ENCODE data around the gene GOLGA8A. TPM values are rescaled to one million over a fixed set of nuclear protein-coding genes. Genes with fewer than 3 reads are reported as not detected.
"Not testable (repeated sequence)": the region's sequence is repeated elsewhere in the genome, so short reads cannot be mapped to it uniquely, and the experiment has no call there.

The GOLGA8A gene
- total RNA-seq, 2 donors from 2014 or later, result 5.7 to 5.9 TPM

DNA sequence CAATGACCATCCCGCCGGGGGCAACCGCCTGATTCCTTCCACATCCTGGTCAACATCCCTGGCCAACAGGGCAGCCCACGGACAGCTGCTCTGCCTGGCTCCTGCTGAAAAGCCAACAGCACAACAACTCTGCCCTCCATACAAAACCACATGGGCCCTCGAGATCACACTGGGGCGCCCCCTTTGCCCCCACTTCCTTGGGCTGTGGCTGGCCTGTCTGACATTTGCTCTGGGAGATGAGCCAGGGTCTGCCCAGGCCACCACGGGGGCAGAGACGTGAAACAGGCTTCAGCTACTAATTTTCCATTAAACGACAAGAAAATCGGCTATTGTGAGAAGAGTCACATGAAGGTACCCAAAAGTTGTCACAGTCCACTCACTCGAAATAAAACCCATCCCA is 16.7 kb downstream of the GOLGA8A start:
- not testable (repeated sequence) for H3K27me3 ChIP-seq; H3K4me3 ChIP-seq; H3K36me3 ChIP-seq; DNase-seq (ENCODE audit: low spot score); H3K27ac ChIP-seq; H3K9me3 ChIP-seq; H3K4me1 ChIP-seq

DNA sequence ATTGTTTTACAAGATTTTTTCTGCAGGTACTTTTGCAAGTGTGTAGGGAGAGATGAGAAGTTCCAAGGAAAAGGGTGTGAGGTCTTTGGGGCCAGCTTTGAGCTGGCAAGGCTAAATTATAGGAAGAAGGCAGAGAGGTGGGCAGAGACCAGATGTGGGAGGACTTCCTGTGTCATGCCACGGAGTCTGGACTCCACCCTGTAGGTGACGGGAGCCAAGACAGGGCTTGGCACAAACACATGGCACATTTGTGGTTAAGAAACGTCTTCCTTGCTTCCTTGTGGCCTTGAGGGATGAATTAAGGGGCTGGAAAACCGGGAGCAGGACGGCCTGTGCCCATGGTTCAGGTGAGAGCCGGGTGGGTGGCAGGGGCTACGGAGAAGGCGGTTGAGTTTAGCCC is 19.2 kb downstream of the GOLGA8A start:
- H3K27ac ChIP-seq; H3K4me1 ChIP-seq; H3K4me3 ChIP-seq; H3K9me3 ChIP-seq; H3K27me3 ChIP-seq; H3K36me3 ChIP-seq; DNase-seq (ENCODE audit: low spot score): not testable (repeated sequence)

DNA sequence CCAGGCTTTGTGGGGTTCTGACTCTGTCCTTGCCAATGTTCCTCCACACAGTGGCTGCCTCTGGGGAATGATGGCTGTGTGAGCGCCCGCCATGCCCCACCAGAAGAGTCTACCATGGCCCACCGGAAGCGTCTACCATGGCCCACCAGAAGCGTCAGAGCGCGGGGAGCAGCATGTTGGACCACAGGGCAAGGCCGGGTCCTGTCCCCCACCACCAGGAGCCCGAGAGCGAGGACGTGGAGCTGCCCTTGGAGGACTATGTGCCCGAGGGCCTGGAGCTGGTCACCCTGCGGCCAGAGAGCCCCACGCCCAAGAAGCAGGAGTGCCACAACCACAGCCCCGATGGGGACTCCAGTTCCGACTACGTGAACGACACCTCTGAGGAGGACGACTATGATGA is 28.1 kb downstream of the GOLGA8A start:
- H3K4me3 ChIP-seq; H3K27me3 ChIP-seq; H3K4me1 ChIP-seq; H3K36me3 ChIP-seq; H3K27ac ChIP-seq; DNase-seq (ENCODE audit: low spot score); H3K9me3 ChIP-seq: not testable (repeated sequence)

DNA sequence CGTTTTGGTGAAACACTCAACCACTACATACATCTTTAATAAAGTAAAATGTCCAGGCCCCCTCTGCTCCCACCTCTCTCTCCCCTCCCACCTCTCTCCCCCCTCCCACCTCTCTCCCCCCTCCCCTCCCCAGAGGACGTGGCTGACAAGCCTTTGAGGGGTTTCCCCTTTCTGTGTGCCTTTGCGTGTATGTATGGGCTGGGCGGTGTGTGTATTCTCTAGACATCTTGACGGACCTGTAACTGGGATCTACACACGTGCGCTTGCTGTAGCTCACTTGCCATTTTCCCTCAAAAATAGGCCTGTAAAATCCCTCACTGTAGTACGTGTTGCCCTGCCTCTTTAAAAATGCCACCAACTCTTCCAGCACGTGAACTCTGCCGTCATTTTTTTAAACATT is 28.6 kb downstream of the GOLGA8A start:
- H3K9me3 ChIP-seq; DNase-seq (ENCODE audit: low spot score); H3K27me3 ChIP-seq; H3K27ac ChIP-seq; H3K36me3 ChIP-seq; H3K4me1 ChIP-seq; H3K4me3 ChIP-seq: not testable (repeated sequence)

DNA sequence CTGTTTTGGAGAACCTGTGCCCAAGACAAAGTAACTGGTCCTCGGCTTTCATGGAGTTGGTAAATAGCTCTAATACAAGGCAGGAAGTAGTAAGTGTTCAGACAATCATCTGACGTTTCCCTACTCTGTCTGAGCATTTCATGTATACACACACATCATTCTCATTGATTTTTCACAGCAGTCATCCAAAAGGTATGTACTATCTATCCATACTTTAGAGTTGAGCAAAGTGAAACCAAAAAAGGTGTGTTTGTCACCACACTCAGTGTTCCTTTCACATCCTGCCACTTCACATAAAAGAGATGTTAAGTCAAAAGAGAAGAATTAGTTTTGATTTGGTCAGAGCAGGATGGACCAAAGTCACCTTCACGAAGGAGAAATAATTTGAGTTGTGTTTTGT is 33.7 kb downstream of the GOLGA8A start:
- H3K27me3 ChIP-seq; H3K9me3 ChIP-seq; H3K36me3 ChIP-seq; DNase-seq (ENCODE audit: low spot score); H3K4me1 ChIP-seq; H3K27ac ChIP-seq; H3K4me3 ChIP-seq: not testable (repeated sequence)

DNA sequence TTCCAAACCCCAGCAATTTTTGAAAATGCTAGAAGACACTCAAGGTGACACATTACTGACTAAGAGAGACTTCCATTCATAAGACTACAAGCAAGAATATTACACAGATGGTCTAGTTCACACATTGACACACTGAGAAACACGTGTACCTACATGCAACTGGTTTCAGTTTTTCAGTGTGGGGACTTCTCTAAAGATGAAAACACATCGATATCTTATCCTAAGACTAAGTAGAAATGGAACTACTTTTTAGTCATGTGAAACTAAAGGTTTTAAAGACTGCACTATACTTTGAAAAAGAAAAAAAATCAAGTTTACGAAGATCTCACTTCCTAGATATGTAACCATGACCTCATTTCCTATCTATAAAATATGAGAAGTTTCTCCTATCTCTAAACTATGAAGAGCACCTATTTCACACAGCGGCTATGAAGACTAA is 34.4 kb downstream of the GOLGA8A start:
- not testable (repeated sequence) for H3K4me3 ChIP-seq; DNase-seq (ENCODE audit: low spot score); H3K9me3 ChIP-seq; H3K36me3 ChIP-seq; H3K27me3 ChIP-seq; H3K27ac ChIP-seq; H3K4me1 ChIP-seq

DNA sequence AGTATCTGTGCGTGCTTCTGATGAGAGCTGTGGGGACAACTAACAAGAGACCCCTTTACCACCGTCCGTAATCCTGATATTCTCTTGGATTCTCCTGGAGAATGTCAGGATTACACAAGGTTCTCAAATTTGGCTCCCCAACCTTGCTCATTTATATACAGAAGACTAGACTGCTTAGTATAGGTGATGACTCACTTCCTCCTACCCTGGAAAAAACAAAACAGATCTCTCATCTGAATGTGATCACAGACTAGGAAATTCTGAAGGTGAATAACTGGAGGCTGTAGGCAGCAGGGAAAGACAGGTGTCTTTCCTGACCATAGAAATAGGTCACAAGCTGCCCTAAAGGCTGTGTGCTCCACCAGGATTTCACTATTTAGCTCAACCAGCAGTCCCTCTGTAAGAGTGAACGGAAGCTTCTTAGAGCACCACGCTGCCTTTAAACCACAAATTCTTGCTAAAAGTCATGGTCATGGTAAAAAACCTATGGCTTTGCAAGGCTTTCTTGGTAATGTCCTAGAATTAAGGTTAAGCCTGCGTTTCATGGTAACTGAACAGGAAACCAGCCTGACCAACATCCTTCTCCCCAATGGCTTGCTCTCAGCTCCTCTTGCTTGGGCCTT is 39.9 kb downstream of the GOLGA8A start:
- H3K27ac ChIP-seq; H3K36me3 ChIP-seq; H3K4me3 ChIP-seq; DNase-seq (ENCODE audit: low spot score); H3K4me1 ChIP-seq; H3K27me3 ChIP-seq; H3K9me3 ChIP-seq: not testable (repeated sequence)

DNA sequence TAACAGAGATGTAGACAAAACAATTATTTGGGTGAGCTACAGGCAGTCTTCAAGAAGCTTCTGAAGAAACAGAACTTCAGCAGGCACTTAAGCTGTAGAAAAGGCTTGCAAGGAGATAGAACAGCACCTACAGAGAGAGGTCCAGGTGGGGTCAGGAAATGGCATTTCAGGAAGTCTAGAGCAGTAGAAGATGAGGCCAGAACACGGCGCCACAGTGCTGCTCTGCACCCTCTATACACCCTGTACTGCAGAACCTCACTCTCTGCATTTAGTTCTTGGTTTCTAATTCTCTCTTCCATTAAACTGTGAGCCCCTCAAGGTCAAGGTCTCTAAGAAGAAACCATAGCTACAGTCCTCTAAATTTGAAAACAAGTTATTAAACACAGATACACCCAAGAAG is 44.6 kb downstream of the GOLGA8A start:
- not testable (repeated sequence) for H3K27me3 ChIP-seq; H3K36me3 ChIP-seq; DNase-seq (ENCODE audit: low spot score); H3K9me3 ChIP-seq; H3K4me1 ChIP-seq; H3K27ac ChIP-seq; H3K4me3 ChIP-seq

DNA sequence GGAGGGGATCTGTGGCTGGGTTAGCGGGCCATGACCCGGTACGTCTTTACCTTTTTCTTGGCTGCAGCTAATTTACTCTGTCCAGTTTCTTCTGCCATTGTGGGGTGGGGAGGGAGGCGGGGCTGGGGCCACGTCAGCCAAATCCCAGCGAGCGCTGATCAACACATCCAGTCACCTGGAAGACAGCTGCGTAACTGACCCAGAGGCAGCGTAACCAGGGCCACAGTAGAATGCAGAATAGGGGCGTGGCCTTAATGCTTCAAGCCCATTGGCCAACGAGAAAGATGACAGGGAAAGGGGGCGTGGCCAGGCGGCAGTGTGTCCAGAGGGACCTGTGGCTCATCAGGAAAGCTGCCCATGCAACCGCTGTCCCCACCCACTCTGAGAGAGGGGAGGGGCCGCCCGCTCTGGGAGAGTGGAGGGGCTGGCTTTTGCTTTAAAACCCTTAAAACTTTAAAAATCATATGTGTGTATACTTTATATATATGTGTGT is 48.0 kb downstream of the GOLGA8A start:
- not testable (repeated sequence) for H3K36me3 ChIP-seq; H3K4me3 ChIP-seq; H3K9me3 ChIP-seq; H3K27ac ChIP-seq; DNase-seq (ENCODE audit: low spot score); H3K27me3 ChIP-seq; H3K4me1 ChIP-seq

Other genes with a start within 250 kb of the GOLGA8A start
- 10 to 100 TPM; 17.7 to 17.8 TPM for gene KATNBL1, start 227.7 kb downstream of the GOLGA8A start, total RNA-seq
- gene EMC4, start 212.8 kb downstream of the GOLGA8A start, total RNA-seq, result 100 to 1,000 TPM; 120 TPM
- gene SLC12A6, start 100.0 kb downstream of the GOLGA8A start, total RNA-seq, result 10 to 100 TPM; 21.1 to 21.6 TPM
- 100 to 1,000 TPM; 115 to 120 TPM for gene NOP10, start 94.7 kb downstream of the GOLGA8A start, total RNA-seq
- gene NUTM1, start 94.5 kb downstream of the GOLGA8A start, total RNA-seq, result not detected
- gene LPCAT4, start 70.6 kb downstream of the GOLGA8A start, total RNA-seq, result 10 to 100 TPM in 1 of 2 donors, 1 to 10 TPM in 1; 9.2 to 17.5 TPM
- 10 to 100 TPM; 10.3 to 24.6 TPM for gene GOLGA8B, start 145.8 kb upstream of the GOLGA8A start, total RNA-seq

Data from right atrium auricular region (tissue), 2 donors.